OCI-LY7 (cell line): ENCODE measurements around the gene WAS. TPM values are rescaled to one million over a fixed set of nuclear protein-coding genes. Genes with fewer than 3 reads are reported as not detected.

Experiments
- BruUV-seq: library from RNA; stranded (reverse); fragments of 400-500 nt; replicated peaks from 2 replicates; lab custom pipeline; 2021; lab: Mats Ljungman, UMichigan
- CTCF ChIA-PET: fragments of 300-600 bp; sonication (Branson Sonifier 250); formaldehyde crosslinking; loops from one replicate; lab custom pipeline; 2022; ENCODE audit warnings: antibody characterized with exemption; ENCODE audit not compliant: unreplicated experiment; lab: Charles Lee
- POLR2A ChIA-PET: fragments of 300-600 bp; sonication (Branson Sonifier 250); formaldehyde crosslinking; loops from one replicate; lab custom pipeline; 2022; ENCODE audit warnings: antibody characterized with exemption; lab: Charles Lee
- DNase-seq: peaks from one replicate; pipeline ENCODE4 v3.0.0-alpha.2; 2015; ENCODE audit warnings: low spot score
- H2AFZ ChIP-seq: fragments of 200-600 bp; sonication (generic), shearing (Covaris generic); 2 replicates; pipeline ENCODE4 v1.6.1; 2014; ENCODE audit warnings: mild to moderate bottlenecking, antibody characterized with exemption, low read length, moderate library complexity
- H3K27ac ChIP-seq: fragments of 200-600 bp; sonication (generic); 2 replicates; pipeline ENCODE4 v1.5.1; 2014; ENCODE audit warnings: mixed run types, low read depth, mild to moderate bottlenecking, moderate library complexity, low read length, inconsistent platforms; ENCODE audit not compliant: poor library complexity, severe bottlenecking
- H3K36me3 ChIP-seq: fragments of 200-600 bp; sonication (generic); 2 replicates; pipeline ENCODE4 v1.6.1; 2014; ENCODE audit warnings: mild to moderate bottlenecking, antibody characterized with exemption, low read length, moderate library complexity, mixed read lengths; ENCODE audit not compliant: insufficient read depth
- H3K4me1 ChIP-seq: fragments of 200-600 bp; sonication (generic); 2 replicates; pipeline ENCODE4 v1.5.1; 2014; ENCODE audit warnings: mild to moderate bottlenecking, low read length; ENCODE audit not compliant: insufficient read depth, poor library complexity, severe bottlenecking
- H3K4me2 ChIP-seq: fragments of 200-600 bp; sonication (generic); 2 replicates; pipeline ENCODE4 v1.6.1; 2014; ENCODE audit warnings: mild to moderate bottlenecking, low read length
- H3K4me3 ChIP-seq: fragments of 200-600 bp; sonication (generic); 2 replicates; pipeline ENCODE4 v1.5.1; 2014; ENCODE audit warnings: mild to moderate bottlenecking, low read depth, low read length; ENCODE audit not compliant: poor library complexity, severe bottlenecking
- H3K79me2 ChIP-seq: fragments of 200-600 bp; sonication (generic); 2 replicates; pipeline ENCODE4 v1.6.1; 2016; ENCODE audit warnings: low read depth, mild to moderate bottlenecking, low read length, moderate library complexity, mixed read lengths; ENCODE audit not compliant: insufficient read depth
- H3K9me2 ChIP-seq: fragments of 200-600 bp; sonication (generic); 2 replicates; pipeline ENCODE4 v1.6.1; 2016; ENCODE audit warnings: mild to moderate bottlenecking, low read length, mixed read lengths; ENCODE audit not compliant: insufficient read depth
- H3K9me3 ChIP-seq: fragments of 200-600 bp; sonication (generic); 2 replicates; pipeline ENCODE4 v1.6.1; 2014; ENCODE audit warnings: mild to moderate bottlenecking, mixed run types, low read length, mixed read lengths
- H4K20me1 ChIP-seq: fragments of 200-600 bp; sonication (generic); 2 replicates; pipeline ENCODE4 v1.6.1; 2014; ENCODE audit warnings: mild to moderate bottlenecking, antibody characterized with exemption, low read length, moderate library complexity, mixed read lengths; ENCODE audit not compliant: insufficient read depth
- EZH2phosphoT487 ChIP-seq: fragments of 200-600 bp; sonication (generic); IDR thresholded peaks from 2 replicates; pipeline ENCODE4 v1.6.1; 2018; ENCODE audit warnings: low read depth, borderline replicate concordance, mild to moderate bottlenecking, mixed run types, antibody characterized with exemption, low read length, moderate library complexity, mixed read lengths
- intact Hi-C: fragments of 100-400 bp; cut with micrococcal nuclease; formaldehyde crosslinking; loops from one replicate; pipeline ENCODE4 v1.10.0; 2022; ENCODE audit not compliant: unreplicated experiment
- total RNA-seq, 2 experiments: library from RNA; depleted of rRNA in 1 of 2; stranded (reverse); fragments of >200 nt in 1 of 2; shearing (Covaris generic) in 1 of 2; gene quantifications; 2 replicates each; pipeline ENCODE4 v1.2.3, GENCODE V29; 2014 to 2022
- TF ChIP-seq, protein P1 (sequence below): fragments of 200-600 bp; sonication (generic); conservative IDR thresholded peaks from 2 replicates; pipeline ENCODE4 v1.5.1; 2014; ENCODE audit warnings: mild to moderate bottlenecking, antibody characterized with exemption, low read length, moderate library complexity, mixed read lengths

Gene WAS
- total RNA-seq, 2 experiments from 2014 or later: 43.9 to 87.0 TPM

DNA sequence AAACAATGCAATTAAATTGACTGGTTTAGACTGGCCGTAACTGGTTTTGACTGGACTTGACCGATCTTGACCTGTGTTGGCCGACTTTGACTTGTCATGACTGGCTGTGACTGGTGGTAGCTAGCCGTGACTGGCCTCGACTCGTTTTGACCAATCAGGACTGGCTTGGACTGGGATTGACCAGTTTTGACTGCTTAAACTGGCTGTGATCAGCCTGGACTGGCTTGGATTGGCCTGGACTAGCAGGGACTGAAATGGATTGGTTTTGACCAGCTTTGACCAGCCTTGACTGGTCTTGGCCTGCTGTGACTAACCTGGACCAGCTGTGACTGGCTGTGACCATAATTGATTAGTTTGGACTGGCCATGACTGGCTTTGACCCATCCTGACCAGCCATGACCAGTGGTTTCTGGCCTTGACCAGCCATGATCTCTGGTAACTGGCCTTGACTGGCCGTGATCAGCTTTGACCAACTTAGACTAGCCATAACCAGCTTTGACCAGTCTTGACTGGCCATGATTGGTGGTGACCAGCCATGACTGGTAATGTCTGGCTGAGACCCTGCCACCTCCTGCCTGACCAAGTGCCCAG is 26.0 kb downstream of the WAS start:
- POLR2A ChIA-PET: interaction anchor here (0.6 kb wide), 1 partner anchor 29 kb away, joined by 3 read pairs; no protein-coding TSS in a partner anchor
- CTCF ChIA-PET: no interaction called here
- intact Hi-C loops: no loop called here

DNA sequence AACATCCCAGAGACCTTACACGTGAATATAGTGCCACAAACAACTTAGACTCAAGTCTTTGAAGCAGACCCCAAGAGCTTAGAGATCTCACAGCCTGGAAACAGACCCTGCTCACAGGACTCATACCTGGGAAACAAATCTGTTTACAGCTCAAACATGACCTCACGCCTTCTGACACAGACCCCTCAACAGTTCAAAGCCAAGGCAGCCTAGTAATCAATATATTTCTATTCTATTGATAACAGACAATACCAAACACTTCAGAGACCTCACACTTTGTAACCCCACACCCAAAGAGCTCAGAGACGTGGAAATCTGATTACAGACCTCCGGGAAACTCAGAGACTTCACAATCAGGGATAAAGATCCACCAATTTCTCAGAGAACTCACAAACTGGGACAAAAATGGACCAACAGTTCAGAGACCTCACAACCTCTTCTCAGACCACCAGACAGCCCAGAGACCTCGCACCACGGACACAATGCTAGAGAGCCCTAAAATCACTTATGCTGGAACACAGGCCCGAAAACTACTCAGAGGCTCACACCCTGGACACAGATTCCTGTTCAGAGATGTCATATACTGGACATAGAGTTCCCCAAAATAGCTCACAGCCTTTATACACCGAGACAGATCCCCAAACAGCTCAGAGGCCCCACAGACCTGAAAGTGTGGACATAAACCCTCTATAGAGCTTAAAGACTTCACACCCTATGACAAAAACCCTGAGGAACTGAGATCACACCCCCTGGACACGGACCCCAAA is 27.7 kb downstream of the WAS start:
- H4K20me1 ChIP-seq: no peaks in the 10 kb centered on the region
- no peaks in the 10 kb centered on the region for H3K79me2 ChIP-seq
- intact Hi-C loops: no loop called here
- H3K4me2 ChIP-seq: no peak overlapping the region
- H3K9me3 ChIP-seq: no peaks in the 10 kb centered on the region
- ChIA-PET POLR2A (interaction anchor here (0.6 to 0.7 kb wide), 2 partner anchors 27 to 29 kb away, joined by 3 read pairs; partner anchors contain the start of gene WAS), CTCF (no interaction called here)
- H3K9me2 ChIP-seq: no peaks in the 10 kb centered on the region
- BruUV-seq: no TSS peak
- H2AFZ ChIP-seq: no peak overlapping the region
- DNase-seq: no peak
- TF ChIP-seq, protein P1, sequence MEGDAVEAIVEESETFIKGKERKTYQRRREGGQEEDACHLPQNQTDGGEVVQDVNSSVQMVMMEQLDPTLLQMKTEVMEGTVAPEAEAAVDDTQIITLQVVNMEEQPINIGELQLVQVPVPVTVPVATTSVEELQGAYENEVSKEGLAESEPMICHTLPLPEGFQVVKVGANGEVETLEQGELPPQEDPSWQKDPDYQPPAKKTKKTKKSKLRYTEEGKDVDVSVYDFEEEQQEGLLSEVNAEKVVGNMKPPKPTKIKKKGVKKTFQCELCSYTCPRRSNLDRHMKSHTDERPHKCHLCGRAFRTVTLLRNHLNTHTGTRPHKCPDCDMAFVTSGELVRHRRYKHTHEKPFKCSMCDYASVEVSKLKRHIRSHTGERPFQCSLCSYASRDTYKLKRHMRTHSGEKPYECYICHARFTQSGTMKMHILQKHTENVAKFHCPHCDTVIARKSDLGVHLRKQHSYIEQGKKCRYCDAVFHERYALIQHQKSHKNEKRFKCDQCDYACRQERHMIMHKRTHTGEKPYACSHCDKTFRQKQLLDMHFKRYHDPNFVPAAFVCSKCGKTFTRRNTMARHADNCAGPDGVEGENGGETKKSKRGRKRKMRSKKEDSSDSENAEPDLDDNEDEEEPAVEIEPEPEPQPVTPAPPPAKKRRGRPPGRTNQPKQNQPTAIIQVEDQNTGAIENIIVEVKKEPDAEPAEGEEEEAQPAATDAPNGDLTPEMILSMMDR: no peak
- TF ChIP-seq EZH2phosphoT487: no peak
- H3K36me3 ChIP-seq: peaks cover 25% of the 10 kb centered on the region
- no peaks in the 10 kb centered on the region for H3K4me1 ChIP-seq
- H3K27ac ChIP-seq: no peak overlapping the region
- H3K4me3 ChIP-seq: no peak overlapping the region

More for the DNA sequence above, 26.0 kb downstream of the WAS start:
- Histone ChIP-seq H3K4me2 (no peak overlapping the region), H3K4me1 (no peaks in the 10 kb centered on the region), H4K20me1 (no peaks in the 10 kb centered on the region), H3K9me3 (no peaks in the 10 kb centered on the region), H3K36me3 (peaks cover 38% of the 10 kb centered on the region), H3K27ac (no peak overlapping the region), H3K79me2 (no peaks in the 10 kb centered on the region), H2AFZ (no peak overlapping the region), H3K9me2 (no peaks in the 10 kb centered on the region), H3K4me3 (no peak overlapping the region)
- no peak for DNase-seq
- no TSS peak for BruUV-seq
- TF ChIP-seq EZH2phosphoT487: no peak
- TF ChIP-seq, protein P1: no peak
